ENCODE measurements around the gene ZGPAT. TPM values are rescaled to one million over a fixed set of nuclear protein-coding genes. Genes with fewer than 3 reads are reported as not detected.

Gene ZGPAT
- total and polyA plus RNA-seq, 12 donors = 4.4 to 120 (median 35.3) TPM

DNA sequence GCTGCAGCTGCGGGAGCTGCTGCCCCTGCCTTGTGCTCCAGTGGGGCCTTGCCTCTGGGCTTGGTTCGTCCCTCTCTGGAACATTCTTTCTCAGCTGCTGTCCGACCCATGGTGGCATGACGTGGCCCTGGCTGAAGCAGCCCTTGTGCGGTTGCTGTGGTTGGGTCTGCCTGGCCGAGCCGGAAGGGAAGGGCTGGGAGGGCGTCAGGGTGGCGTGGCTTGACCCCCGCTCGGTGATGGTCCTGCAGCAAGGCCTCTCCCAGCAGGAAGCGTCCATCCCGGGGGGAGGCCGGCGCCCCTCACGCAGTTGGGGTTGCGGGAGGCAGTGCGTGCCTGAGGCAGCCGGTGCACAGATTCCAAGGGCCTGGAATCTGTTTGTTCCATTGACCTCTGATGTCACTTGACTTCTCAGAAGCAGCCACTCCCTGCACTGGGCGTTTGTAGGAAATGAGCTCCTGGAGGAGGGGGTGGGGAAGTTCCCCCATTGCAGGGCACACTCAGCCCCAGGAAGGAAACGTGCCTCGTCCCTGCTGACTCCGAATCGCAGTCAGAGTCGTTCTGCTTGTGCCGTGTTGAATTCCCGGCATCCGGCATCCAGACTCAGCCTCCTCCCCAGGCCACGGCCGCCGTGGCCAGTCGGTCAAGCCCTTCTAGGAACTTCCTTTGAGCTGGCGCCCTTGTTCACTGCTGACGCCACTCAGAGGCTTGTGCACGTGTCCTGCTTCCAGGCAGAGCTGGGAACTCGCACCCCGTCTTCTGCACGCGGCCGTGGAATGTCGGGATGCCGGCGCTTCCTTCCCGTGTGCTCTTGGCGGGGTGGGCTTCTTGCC is 21.1 kb upstream of the ZGPAT start:
- no peaks in the 10 kb centered on the region for H3K36me3 ChIP-seq (replicated peaks in 1 of 2)
- no peaks in the 10 kb centered on the region for H3K27me3 ChIP-seq
- WGBS, 4 donors = 51 to 84% (median 58%) methylated on average over 29 to 45 of the region's 45 CpGs
- DNase-seq = peak in 6 of 7 donors; percentile 72 to 87 (median 78)
- H3K4me1 ChIP-seq (replicated peaks in 1 of 2) = peaks cover 4 to 42% of the 10 kb centered on the region in 2 donors
- intact Hi-C loops (cut with DNase I) = no loop called here
- H3K27ac ChIP-seq = peak overlapping the region; percentile 39 to 95 (median 72)
- TF ChIP-seq, protein P1, sequence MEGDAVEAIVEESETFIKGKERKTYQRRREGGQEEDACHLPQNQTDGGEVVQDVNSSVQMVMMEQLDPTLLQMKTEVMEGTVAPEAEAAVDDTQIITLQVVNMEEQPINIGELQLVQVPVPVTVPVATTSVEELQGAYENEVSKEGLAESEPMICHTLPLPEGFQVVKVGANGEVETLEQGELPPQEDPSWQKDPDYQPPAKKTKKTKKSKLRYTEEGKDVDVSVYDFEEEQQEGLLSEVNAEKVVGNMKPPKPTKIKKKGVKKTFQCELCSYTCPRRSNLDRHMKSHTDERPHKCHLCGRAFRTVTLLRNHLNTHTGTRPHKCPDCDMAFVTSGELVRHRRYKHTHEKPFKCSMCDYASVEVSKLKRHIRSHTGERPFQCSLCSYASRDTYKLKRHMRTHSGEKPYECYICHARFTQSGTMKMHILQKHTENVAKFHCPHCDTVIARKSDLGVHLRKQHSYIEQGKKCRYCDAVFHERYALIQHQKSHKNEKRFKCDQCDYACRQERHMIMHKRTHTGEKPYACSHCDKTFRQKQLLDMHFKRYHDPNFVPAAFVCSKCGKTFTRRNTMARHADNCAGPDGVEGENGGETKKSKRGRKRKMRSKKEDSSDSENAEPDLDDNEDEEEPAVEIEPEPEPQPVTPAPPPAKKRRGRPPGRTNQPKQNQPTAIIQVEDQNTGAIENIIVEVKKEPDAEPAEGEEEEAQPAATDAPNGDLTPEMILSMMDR (IDR thresholded peaks at IDR 0.05) = no peak
- no peak for TF ChIP-seq POLR2A (IDR thresholded peaks at IDR 0.05)
- H3K9me3 ChIP-seq (replicated peaks in 1 of 3) = no peaks in the 10 kb centered on the region
- H3K4me3 ChIP-seq = no peak overlapping the region

DNA sequence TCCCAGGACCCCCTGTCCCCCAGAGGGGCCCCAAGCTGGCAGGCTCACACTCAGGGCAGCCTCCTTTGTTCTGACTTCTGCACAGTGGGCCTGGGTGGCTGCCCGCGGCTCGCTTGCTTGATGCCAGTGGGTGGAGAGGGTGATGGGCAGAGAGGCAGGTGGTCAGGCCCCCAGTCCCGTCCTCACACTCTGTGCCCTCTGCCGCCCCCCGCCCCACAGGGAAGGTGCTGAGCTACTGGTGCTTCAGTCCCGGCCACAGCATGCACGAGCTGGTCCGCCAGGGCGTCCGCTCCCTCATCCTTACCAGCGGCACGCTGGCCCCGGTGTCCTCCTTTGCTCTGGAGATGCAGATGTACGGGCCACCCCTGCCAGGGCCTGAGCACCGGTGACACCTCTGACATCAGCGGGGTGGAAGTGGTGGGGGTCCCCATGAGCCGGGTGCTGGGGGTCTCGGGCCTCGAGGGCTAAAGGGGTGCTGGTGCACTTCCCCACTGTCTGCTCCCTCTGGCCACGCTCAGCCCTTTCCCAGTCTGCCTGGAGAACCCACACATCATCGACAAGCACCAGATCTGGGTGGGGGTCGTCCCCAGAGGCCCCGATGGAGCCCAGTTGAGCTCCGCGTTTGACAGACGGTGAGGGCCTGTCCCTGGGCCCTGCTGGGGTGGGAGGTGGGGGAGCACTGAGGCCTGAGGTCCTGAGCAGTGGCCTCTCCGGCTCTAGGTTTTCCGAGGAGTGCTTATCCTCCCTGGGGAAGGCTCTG is 20.2 kb upstream of the ZGPAT start:
- peak in 1 of 7 donors; percentile 37 for DNase-seq
- peak overlapping the region; percentile 39 to 95 (median 72) for H3K27ac ChIP-seq
- no peaks in the 10 kb centered on the region for H3K36me3 ChIP-seq (replicated peaks in 1 of 2)
- no peaks in the 10 kb centered on the region for H3K9me3 ChIP-seq (replicated peaks in 1 of 3)
- intact Hi-C loops (cut with DNase I) = no loop called here
- TF ChIP-seq, protein P1 (IDR thresholded peaks at IDR 0.05) = no peak
- TF ChIP-seq POLR2A (IDR thresholded peaks at IDR 0.05) = no peak
- peaks cover 4 to 33% of the 10 kb centered on the region in 2 donors for H3K4me1 ChIP-seq (replicated peaks in 1 of 2)
- H3K4me3 ChIP-seq = no peak overlapping the region
- no peaks in the 10 kb centered on the region for H3K27me3 ChIP-seq
- WGBS, 4 donors = 90 to 94% (median 91%) methylated on average over 5 to 29 of the region's 29 CpGs

DNA sequence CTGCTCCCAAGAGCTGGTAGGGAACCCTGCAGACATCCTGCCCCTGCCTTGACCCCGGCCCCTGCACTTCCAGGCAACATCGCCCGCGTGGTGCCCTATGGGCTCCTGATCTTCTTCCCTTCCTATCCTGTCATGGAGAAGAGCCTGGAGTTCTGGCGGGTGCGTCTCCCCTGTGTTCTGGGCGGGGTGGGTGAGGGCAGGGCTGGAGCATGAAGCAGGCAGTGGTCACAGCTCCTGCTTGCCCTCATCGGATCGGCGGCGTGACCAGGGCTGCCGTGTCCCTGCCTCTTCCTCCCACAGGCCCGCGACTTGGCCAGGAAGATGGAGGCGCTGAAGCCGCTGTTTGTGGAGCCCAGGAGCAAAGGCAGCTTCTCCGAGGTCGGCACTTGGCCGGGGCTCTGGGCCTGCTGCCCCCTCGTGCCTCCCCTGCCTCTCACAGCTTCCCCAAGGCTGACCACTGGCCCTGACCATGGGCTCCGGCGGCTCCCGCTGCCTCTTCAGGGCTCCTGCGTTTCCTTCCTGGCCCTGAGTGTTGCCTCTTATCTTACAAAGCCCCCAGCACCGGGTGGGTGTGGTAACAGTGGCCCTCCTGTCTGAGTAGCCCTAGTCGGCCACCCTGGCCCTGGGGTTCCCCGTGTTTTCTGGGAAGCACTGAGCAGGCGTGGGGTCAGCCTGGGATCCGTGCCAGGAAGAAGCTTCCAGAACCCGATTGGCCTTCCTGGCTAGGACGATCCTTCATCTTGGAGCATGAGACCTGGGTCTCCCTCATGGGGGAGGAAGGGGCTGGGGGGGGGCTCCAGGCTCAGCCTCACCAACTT is 19.4 kb upstream of the ZGPAT start:
- H3K27ac ChIP-seq = peak overlapping the region in 3 of 5 donors; percentile 72 to 95 (median 93)
- 55 to 86% (median 60%) methylated on average over 4 to 31 of the region's 31 CpGs for WGBS, 4 donors
- no peaks in the 10 kb centered on the region for H3K9me3 ChIP-seq (replicated peaks in 1 of 3)
- H3K27me3 ChIP-seq = no peaks in the 10 kb centered on the region
- H3K4me3 ChIP-seq = no peak overlapping the region
- no peak for TF ChIP-seq POLR2A (IDR thresholded peaks at IDR 0.05)
- TF ChIP-seq, protein P1 (IDR thresholded peaks at IDR 0.05) = no peak
- no peaks in the 10 kb centered on the region for H3K36me3 ChIP-seq (replicated peaks in 1 of 2)
- peaks cover 4 to 29% of the 10 kb centered on the region in 2 donors for H3K4me1 ChIP-seq (replicated peaks in 1 of 2)
- intact Hi-C loops (cut with DNase I) = no loop called here
- peak in 3 of 7 donors; percentile 38 to 66 (median 51) for DNase-seq
